Measurements from ENCODE around the gene CHAMP1. TPM values are rescaled to one million over a fixed set of nuclear protein-coding genes. Genes with fewer than 3 reads are reported as not detected.

Gene CHAMP1
- total and polyA plus RNA-seq, 2 of the 8 experiments (the other 6 are each of a cell fraction or from before 2014, with no cell fraction given) = 26.8 to 41.9 TPM

DNA sequence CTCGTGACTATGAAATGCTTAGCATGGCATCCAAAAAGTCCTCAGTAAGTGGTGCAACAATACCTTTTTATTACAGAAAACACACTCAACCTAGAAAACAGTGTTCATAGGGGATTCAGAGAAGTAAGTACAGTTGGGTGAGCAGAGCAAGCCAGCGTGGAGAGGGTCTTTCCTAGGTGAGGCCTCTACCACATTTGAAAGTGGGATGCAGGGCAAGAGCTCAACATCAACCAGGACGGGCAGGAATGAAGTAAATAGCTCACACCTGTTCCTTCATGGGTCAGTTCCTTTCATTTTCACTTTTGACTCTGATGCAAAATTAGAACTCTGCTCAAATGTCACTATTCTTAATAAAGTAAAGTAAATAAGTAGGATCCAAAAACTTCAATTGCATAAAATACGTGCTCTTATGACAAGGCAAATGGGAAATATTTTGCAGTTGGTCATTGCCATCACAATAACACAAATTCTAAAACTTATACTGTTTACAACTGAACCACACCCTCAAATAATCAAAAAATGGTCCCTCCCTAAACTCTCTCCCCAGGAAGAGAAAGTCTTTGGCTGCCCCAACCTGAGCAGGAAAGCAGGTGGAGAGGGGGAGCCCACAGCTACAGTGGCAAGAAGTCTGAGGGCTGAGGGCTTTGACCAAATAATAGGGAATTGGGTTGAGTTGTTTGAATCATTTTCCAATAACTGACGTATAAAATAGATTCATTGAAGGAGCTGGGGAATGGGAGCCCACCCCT, 20.2 kb downstream of the CHAMP1 start:
- Histone ChIP-seq H2AFZ (ENCODE audit: low read length) (no peak overlapping the region), H3K4me1 (replicated peaks in 1 of 4; ENCODE audit: control insufficient read depth in 3 of 4, insufficient read depth in 4 of 4, low read length in 3 of 4) (0 out of 7 replicates have a peak, but pooled peaks cover 0 to 4% (median 0%) of the 10 kb centered on the region in 4 experiments), H4K5ac (ENCODE audit: insufficient read length, low read depth, low read length) (no peak overlapping the region), H4K20me1 (replicated peaks in 1 of 2; ENCODE audit: control insufficient read depth in 1 of 2, insufficient read depth in 2 of 2, low read length in 2 of 2) (no peaks in the 10 kb centered on the region), H3K9me3 (ENCODE audit: insufficient read depth in 2 of 2, low read depth in 1 of 2, low read length in 1 of 2) (no peaks in the 10 kb centered on the region), H2BK20ac (ENCODE audit: low read length) (no peak overlapping the region), H3K18ac (ENCODE audit: extremely low read depth, low read length) (no peak overlapping the region), H3K23ac (ENCODE audit: insufficient read length) (no peak overlapping the region), H2BK15ac (ENCODE audit: low read length) (no peak overlapping the region), H3K4ac (replicated peaks; ENCODE audit: insufficient read length, low read depth, low read length) (no peak overlapping the region), H2AK5ac (ENCODE audit: low read depth, low read length) (no peak overlapping the region), H3K9ac (replicated peaks in 1 of 4; ENCODE audit: extremely low read depth in 1 of 4, low read depth in 3 of 4, low read length in 3 of 4) (no peak overlapping the region), H3K23me2 (ENCODE audit: low read depth, low read length) (no peaks in the 10 kb centered on the region), H3K36me3 (ENCODE audit: control insufficient read depth in 2 of 4, insufficient read depth in 4 of 4, low read length in 3 of 4) (no peaks in the 10 kb centered on the region), H3K4me3 (ENCODE audit: extremely low read depth in 1 of 4, insufficient read depth in 2 of 4, low read depth in 3 of 4, low read length in 4 of 4) (no peak overlapping the region), H4K8ac (ENCODE audit: extremely low read depth, insufficient read depth, low read length) (no peak overlapping the region), H3K56ac (replicated peaks; ENCODE audit: insufficient read length, low read depth, low read length) (no peak overlapping the region), H3K79me1 (ENCODE audit: low read depth, low read length) (no peaks in the 10 kb centered on the region), H3K27me3 (replicated peaks in 1 of 4; ENCODE audit: control insufficient read depth in 3 of 4, extremely low read depth in 1 of 4, insufficient read depth in 3 of 4, low read length in 3 of 4) (no peaks in the 10 kb centered on the region), H2BK5ac (ENCODE audit: low read depth, low read length) (no peak overlapping the region), H3K79me2 (ENCODE audit: control insufficient read depth in 1 of 2, insufficient read depth in 2 of 2, low read length in 2 of 2) (no peaks in the 10 kb centered on the region), H4K91ac (replicated peaks; ENCODE audit: insufficient read length, low read length) (no peak overlapping the region), H3K27ac (ENCODE audit: low read depth, low read length) (no peak overlapping the region), H3K4me2 (ENCODE audit: insufficient read depth in 1 of 2, low read depth in 2 of 2, low read length in 2 of 2) (no peak overlapping the region), H2BK120ac (replicated peaks; ENCODE audit: low read depth, low read length) (no peak overlapping the region), H3K14ac (ENCODE audit: insufficient read length) (no peak overlapping the region), H2BK12ac (ENCODE audit: low read depth, low read length) (no peak overlapping the region)
- ChIA-PET POLR2A (ENCODE audit: partially characterized antibody) (interaction anchor here (1.0 to 1.6 kb wide), 6 partner anchors 9 to 58 kb away, joined by 3 to 5 read pairs (median 4); partner anchors contain the start of gene UPF3A), CTCF (ENCODE audit: partially characterized antibody) (interaction anchor here (1.1 to 2.2 kb wide), 3 partner anchors 10 to 19 kb away, joined by 3 to 8 read pairs (median 5); no protein-coding TSS in a partner anchor)
- FAIRE-seq (no peak), DNase-seq (ENCODE audit: low read depth in 1 of 2, low spot score in 2 of 2) (no peak)
- WGBS, 2 experiments (ENCODE audit: extremely low coverage in 1 of 2, insufficient coverage in 1 of 2, insufficient read length in 1 of 2, insufficient replicate concordance in 2 of 2, low coverage in 1 of 2, low lambda C conversion rate in 2 of 2, missing lambda C conversion rate in 1 of 2) = 86% methylated on average over 5 of the region's 5 CpGs; no CpG with 5 or more reads in 1 of the 2 experiments
- TF ChIP-seq EZH2 (IDR thresholded peaks at IDR 0.05; ENCODE audit: low read depth, low read length, severe bottlenecking) = no peak
- TF ChIP-seq, protein P1, sequence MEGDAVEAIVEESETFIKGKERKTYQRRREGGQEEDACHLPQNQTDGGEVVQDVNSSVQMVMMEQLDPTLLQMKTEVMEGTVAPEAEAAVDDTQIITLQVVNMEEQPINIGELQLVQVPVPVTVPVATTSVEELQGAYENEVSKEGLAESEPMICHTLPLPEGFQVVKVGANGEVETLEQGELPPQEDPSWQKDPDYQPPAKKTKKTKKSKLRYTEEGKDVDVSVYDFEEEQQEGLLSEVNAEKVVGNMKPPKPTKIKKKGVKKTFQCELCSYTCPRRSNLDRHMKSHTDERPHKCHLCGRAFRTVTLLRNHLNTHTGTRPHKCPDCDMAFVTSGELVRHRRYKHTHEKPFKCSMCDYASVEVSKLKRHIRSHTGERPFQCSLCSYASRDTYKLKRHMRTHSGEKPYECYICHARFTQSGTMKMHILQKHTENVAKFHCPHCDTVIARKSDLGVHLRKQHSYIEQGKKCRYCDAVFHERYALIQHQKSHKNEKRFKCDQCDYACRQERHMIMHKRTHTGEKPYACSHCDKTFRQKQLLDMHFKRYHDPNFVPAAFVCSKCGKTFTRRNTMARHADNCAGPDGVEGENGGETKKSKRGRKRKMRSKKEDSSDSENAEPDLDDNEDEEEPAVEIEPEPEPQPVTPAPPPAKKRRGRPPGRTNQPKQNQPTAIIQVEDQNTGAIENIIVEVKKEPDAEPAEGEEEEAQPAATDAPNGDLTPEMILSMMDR (IDR thresholded peaks at IDR 0.05; ENCODE audit: control extremely low read depth in 1 of 3, insufficient read depth in 1 of 3, low read depth in 1 of 3, low read length in 3 of 3) = no peak
- TF ChIP-seq SIN3A (conservative IDR thresholded peaks at IDR 0.05 in 1 of 2, IDR thresholded peaks at IDR 0.05 in 1 of 2; ENCODE audit: low read depth in 1 of 2, low read length in 2 of 2) = no peak
- TF ChIP-seq POLR2AphosphoS5 (IDR thresholded peaks at IDR 0.05; ENCODE audit: low read depth, low read length) = no peak
- TF ChIP-seq CREB1 (IDR thresholded peaks at IDR 0.05) = no peak
- no peak for TF ChIP-seq SAP30 (IDR thresholded peaks at IDR 0.05; ENCODE audit: insufficient read depth, insufficient replicate concordance, low read length)
- no peak for TF ChIP-seq SP2 (IDR thresholded peaks at IDR 0.05; ENCODE audit: low read length)
- TF ChIP-seq FOSL1 (IDR thresholded peaks at IDR 0.05; ENCODE audit: insufficient read depth, low read depth, low read length) = no peak
- no peak for TF ChIP-seq TBP (IDR thresholded peaks at IDR 0.05; ENCODE audit: low read depth, low read length)
- TF ChIP-seq CBX5 (IDR thresholded peaks at IDR 0.05; ENCODE audit: low read depth, low read length) = no peak
